B cell (primary cell): Measurements from ENCODE around the gene FURIN. TPM values are rescaled to one million over a fixed set of nuclear protein-coding genes. Genes with fewer than 3 reads are reported as not detected.

Experiments used
- ATAC-seq: fragments of 200-7000 bp; cut with Tn5 transposase; one replicate; pipeline ENCODE4 v1.10.0; 2021; ENCODE audit warnings: low read depth, mild to moderate bottlenecking, moderate number of reproducible peaks, moderate library complexity
- CTCF ChIA-PET: fragments of 350-600 bp; sonication (Branson Sonifier 250); formaldehyde crosslinking; loops from one replicate; lab custom pipeline; 2021; ENCODE audit warnings: antibody characterized with exemption, inconsistent platforms; lab: Charles Lee
- POLR2A ChIA-PET: fragments of 350-600 bp; sonication (Branson Sonifier 250); formaldehyde crosslinking; loops from one replicate; lab custom pipeline; 2021; ENCODE audit warnings: antibody characterized with exemption; lab: Charles Lee
- DNase-seq: peaks from one replicate; pipeline ENCODE4 v3.0.0; 2013
- H2AFZ ChIP-seq: 2 replicates; pipeline ENCODE4 v1.6.1; 2012; ENCODE audit warnings: mild to moderate bottlenecking, low read depth, low read length; ENCODE audit not compliant: insufficient read depth, poor library complexity, severe bottlenecking
- H3K27ac ChIP-seq, 2 donors: 1 replicate in 1 of 2; 2 replicates in 1 of 2; pipeline ENCODE4 v1.5.1; 2012 to 2013; ENCODE audit warnings: low read length in 2 of 2, mild to moderate bottlenecking in 2 of 2, moderate library complexity in 1 of 2
- H3K27me3 ChIP-seq, 4 experiments: fragments of 200-600 bp in 1 of 4; sonication (generic) in 1 of 4; replicated peaks in 1 of 4; 1 replicate in 2 of 4; 2 replicates in 2 of 4; pipeline versions ENCODE4 v1.6.1 to v1.7.0; 2013 to 2016; ENCODE audit warnings: low read length in 3 of 4, mild to moderate bottlenecking in 2 of 4, mixed read lengths in 1 of 4, moderate library complexity in 1 of 4; ENCODE audit not compliant: insufficient read depth in 4 of 4, control insufficient read depth in 3 of 4; ENCODE audit errors: control extremely low read depth in 1 of 4
- H3K36me3 ChIP-seq, 2 experiments: replicated peaks in 1 of 2; 1 replicate in 1 of 2; 2 replicates in 1 of 2; pipeline versions ENCODE4 v1.6.1 to v1.7.1; 2013; ENCODE audit warnings: low read length in 1 of 2; ENCODE audit not compliant: insufficient read depth in 2 of 2, control insufficient read depth in 1 of 2; ENCODE audit errors: control extremely low read depth in 1 of 2, extremely low read depth in 1 of 2
- H3K4me1 ChIP-seq, 2 donors: fragments of 200-600 bp in 1 of 2; sonication (generic) in 1 of 2; 1 replicate in 1 of 2; 2 replicates in 1 of 2; pipeline versions ENCODE4 v1.5.1 to v1.6.1; 2013 to 2017; ENCODE audit warnings: low read length in 2 of 2; ENCODE audit not compliant: control insufficient read depth in 2 of 2, insufficient read depth in 2 of 2
- H3K4me2 ChIP-seq: replicated peaks from 2 replicates; pipeline ENCODE3; 2012; ENCODE audit warnings: mild to moderate bottlenecking, low read depth, low read length; ENCODE audit not compliant: poor library complexity, severe bottlenecking
- H3K4me3 ChIP-seq, 5 experiments: fragments of 200-600 bp in 1 of 5; sonication (generic) in 1 of 5; 1 replicate in 3 of 5; 2 replicates in 2 of 5; pipeline versions ENCODE4 v1.5.1 to v1.7.0; 2011 to 2016; ENCODE audit warnings: low read length in 4 of 5, mild to moderate bottlenecking in 4 of 5, low read depth in 2 of 5, control low read depth in 1 of 5, moderate library complexity in 1 of 5; ENCODE audit not compliant: insufficient read depth in 1 of 5; ENCODE audit errors: control extremely low read depth in 1 of 5, extremely low read depth in 1 of 5
- H3K79me2 ChIP-seq: fragments of 200-600 bp; sonication (generic); one replicate; pipeline ENCODE4 v1.6.0; 2016; ENCODE audit warnings: low read length; ENCODE audit not compliant: control insufficient read depth, insufficient read depth
- H3K9ac ChIP-seq: fragments of 200-600 bp; sonication (generic); 2 replicates; pipeline ENCODE4 v1.6.1; 2017; ENCODE audit warnings: mild to moderate bottlenecking, low read length, moderate library complexity
- H3K9me3 ChIP-seq, 3 donors: one replicate each; pipeline versions ENCODE4 v1.6.1 to v1.7.1; 2013; ENCODE audit warnings: low read length in 2 of 3; ENCODE audit not compliant: control insufficient read depth in 2 of 3, insufficient read depth in 1 of 3; ENCODE audit errors: control extremely low read depth in 1 of 3
- H4K20me1 ChIP-seq: 2 replicates; pipeline ENCODE4 v1.6.0; 2012; ENCODE audit warnings: mild to moderate bottlenecking, low read length; ENCODE audit not compliant: insufficient read depth, control insufficient read depth, poor library complexity, severe bottlenecking
- H3K27ac Mint-ChIP-seq: one replicate; pipeline ENCODE4 v1.8.0; 2021; ENCODE audit warnings: mixed read lengths
- H3K27me3 Mint-ChIP-seq: one replicate; pipeline ENCODE4 v1.8.0; 2021; ENCODE audit warnings: mixed read lengths
- H3K4me1 Mint-ChIP-seq: one replicate; pipeline ENCODE4 v1.8.0; 2021; ENCODE audit warnings: mixed read lengths
- H3K4me3 Mint-ChIP-seq: one replicate; pipeline ENCODE4 v1.8.0; 2021; ENCODE audit warnings: mixed read lengths
- H3K9me3 Mint-ChIP-seq: one replicate; pipeline ENCODE4 v1.8.0; 2022; ENCODE audit warnings: mixed read lengths; ENCODE audit not compliant: insufficient read depth
- EZH2 ChIP-seq: IDR thresholded peaks from 2 replicates; pipeline ENCODE4 v1.6.1; 2012; ENCODE audit warnings: borderline replicate concordance, low read depth, mild to moderate bottlenecking, moderate library complexity, low read length; ENCODE audit not compliant: insufficient read depth, poor library complexity, severe bottlenecking
- WGBS: methylation state at CpG from one replicate; pipeline ENCODE4 v1.1.5; 2013; ENCODE audit warnings: missing lambda C conversion rate; ENCODE audit not compliant: insufficient coverage; 5-methylcytosine and 5-hydroxymethylcytosine counted together
- intact Hi-C: fragments of 100-400 bp; cut with micrococcal nuclease; formaldehyde crosslinking; loops from one replicate; pipeline ENCODE4 v1.10.0; 2022
- polyA plus RNA-seq: library from polyadenylated mRNA; depleted of rRNA; stranded (reverse); fragments of >200 nt; gene quantifications from 2 replicates; pipeline ENCODE4 v1.2.3, GENCODE V29; 2012
- total RNA-seq, 2 donors: library from RNA; stranded (reverse); fragments of 120-200 nt in 1 of 2; gene quantifications; 1 replicate in 1 of 2; 2 replicates in 1 of 2; pipeline versions ENCODE4 v1.2.3 to v1.2.4, GENCODE V29; 2013 to 2022
- TF ChIP-seq, protein P1 (sequence below): fragments of 200-600 bp; IDR thresholded peaks from one replicate; pipeline ENCODE4 v1.8.0; 2022; ENCODE audit warnings: antibody characterized with exemption, mild to moderate bottlenecking

FURIN gene
- total and polyA plus RNA-seq, 2 donors (not counting 1 experiment from before 2014, with no cell fraction given) = 31.6 to 66.7 TPM

DNA sequence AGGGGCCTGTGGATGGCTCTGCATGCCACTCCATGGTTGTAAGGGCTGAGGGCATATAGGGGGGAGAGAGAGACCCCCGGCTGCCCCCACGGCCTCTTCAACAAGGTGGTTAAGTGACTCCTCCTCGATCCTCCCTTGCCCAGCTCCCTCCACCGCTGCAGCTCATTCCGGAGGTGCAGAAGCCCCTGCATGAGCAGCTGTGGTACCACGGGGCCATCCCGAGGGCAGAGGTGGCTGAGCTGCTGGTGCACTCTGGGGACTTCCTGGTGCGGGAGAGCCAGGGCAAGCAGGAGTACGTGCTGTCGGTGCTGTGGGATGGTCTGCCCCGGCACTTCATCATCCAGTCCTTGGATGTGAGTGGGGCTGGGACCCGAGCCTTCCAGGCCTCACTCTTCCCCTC lies 22.5 kb downstream of the FURIN start:
- intact Hi-C loops = no loop called here
- H3K79me2 ChIP-seq = peaks cover 30% of the 10 kb centered on the region
- POLR2A ChIA-PET = no interaction called here
- CTCF ChIA-PET = interaction anchor here (3.7 kb wide), 1 partner anchor 243 kb away, joined by 26 read pairs; no protein-coding TSS in a partner anchor
- H3K4me1 ChIP-seq = peaks cover 6% of the 10 kb centered on the region in 2 donors
- H3K4me2 ChIP-seq = no peak overlapping the region
- no peak overlapping the region for H3K4me3 Mint-ChIP-seq
- DNase-seq (no peak), ATAC-seq (no peak)
- no peak overlapping the region for H3K9ac ChIP-seq
- no peaks in the 10 kb centered on the region for H3K27me3 Mint-ChIP-seq
- TF ChIP-seq EZH2 = no peak
- TF ChIP-seq, protein P1, sequence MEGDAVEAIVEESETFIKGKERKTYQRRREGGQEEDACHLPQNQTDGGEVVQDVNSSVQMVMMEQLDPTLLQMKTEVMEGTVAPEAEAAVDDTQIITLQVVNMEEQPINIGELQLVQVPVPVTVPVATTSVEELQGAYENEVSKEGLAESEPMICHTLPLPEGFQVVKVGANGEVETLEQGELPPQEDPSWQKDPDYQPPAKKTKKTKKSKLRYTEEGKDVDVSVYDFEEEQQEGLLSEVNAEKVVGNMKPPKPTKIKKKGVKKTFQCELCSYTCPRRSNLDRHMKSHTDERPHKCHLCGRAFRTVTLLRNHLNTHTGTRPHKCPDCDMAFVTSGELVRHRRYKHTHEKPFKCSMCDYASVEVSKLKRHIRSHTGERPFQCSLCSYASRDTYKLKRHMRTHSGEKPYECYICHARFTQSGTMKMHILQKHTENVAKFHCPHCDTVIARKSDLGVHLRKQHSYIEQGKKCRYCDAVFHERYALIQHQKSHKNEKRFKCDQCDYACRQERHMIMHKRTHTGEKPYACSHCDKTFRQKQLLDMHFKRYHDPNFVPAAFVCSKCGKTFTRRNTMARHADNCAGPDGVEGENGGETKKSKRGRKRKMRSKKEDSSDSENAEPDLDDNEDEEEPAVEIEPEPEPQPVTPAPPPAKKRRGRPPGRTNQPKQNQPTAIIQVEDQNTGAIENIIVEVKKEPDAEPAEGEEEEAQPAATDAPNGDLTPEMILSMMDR = no peak
- H3K27ac Mint-ChIP-seq = no peak overlapping the region
- peaks cover 0 to 6% (median 0%) of the 10 kb centered on the region in 3 donors for H3K9me3 ChIP-seq
- H3K9me3 Mint-ChIP-seq = no peaks in the 10 kb centered on the region
- peaks cover 0 to 61% of the 10 kb centered on the region in 2 experiments for H3K36me3 ChIP-seq
- peaks cover 12% of the 10 kb centered on the region for H4K20me1 ChIP-seq
- WGBS = 96% methylated on average over 9 of the region's 12 CpGs
- H2AFZ ChIP-seq = no peak overlapping the region
- peaks cover 8% of the 10 kb centered on the region for H3K4me1 Mint-ChIP-seq
- no peaks in the 10 kb centered on the region for H3K27me3 ChIP-seq
- H3K27ac ChIP-seq = no peak overlapping the region
- no peak overlapping the region for H3K4me3 ChIP-seq

DNA sequence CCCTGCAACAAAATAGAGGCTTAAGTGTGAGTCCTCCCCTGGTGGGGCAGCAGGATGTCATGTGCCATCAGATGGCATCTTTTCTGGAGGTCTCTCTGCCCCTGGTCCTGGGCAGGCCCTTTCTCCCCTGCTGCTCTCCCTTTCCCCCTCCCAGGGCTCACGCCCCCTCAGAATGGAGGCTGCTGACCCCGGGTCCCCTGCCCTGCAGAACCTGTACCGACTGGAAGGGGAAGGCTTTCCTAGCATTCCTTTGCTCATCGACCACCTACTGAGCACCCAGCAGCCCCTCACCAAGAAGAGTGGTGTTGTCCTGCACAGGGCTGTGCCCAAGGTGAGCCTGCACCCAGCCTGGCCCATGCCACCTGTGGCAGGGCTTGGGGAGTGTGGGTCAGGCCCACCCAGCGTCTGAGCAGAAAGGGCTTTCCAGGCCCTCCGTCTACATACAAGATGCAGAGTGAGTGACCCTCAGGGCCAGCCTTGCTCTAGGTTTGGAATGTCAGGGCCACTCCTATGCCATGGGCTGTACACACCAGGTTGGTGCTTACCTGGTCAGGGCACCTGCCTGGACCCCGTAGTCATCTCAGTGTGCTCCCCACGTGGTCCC lies 23.1 kb downstream of the FURIN start:
- no peak overlapping the region for H3K4me3 Mint-ChIP-seq

More for the DNA sequence above, 23.1 kb downstream of the FURIN start:
- ChIA-PET POLR2A (no interaction called here), CTCF (interaction anchor here (3.7 kb wide), 1 partner anchor 244 kb away, joined by 26 read pairs; no protein-coding TSS in a partner anchor)
- Histone ChIP-seq H3K4me1 (peaks cover 2 to 3% of the 10 kb centered on the region in 2 donors), H3K27me3 (no peaks in the 10 kb centered on the region), H3K79me2 (peaks cover 30% of the 10 kb centered on the region), H3K27ac (no peak overlapping the region), H3K36me3 (peaks cover 0 to 61% of the 10 kb centered on the region in 2 experiments), H4K20me1 (peaks cover 8% of the 10 kb centered on the region), H2AFZ (no peak overlapping the region), H3K4me2 (no peak overlapping the region), H3K4me3 (no peak overlapping the region), H3K9me3 (peaks cover 0 to 6% (median 0%) of the 10 kb centered on the region in 3 donors), H3K9ac (no peak overlapping the region)
- Mint-ChIP-seq H3K27ac (no peak overlapping the region), H3K27me3 (no peaks in the 10 kb centered on the region), H3K4me1 (peaks cover 7% of the 10 kb centered on the region), H3K9me3 (no peaks in the 10 kb centered on the region)
- intact Hi-C loops = no loop called here
- ATAC-seq = no peak
- TF ChIP-seq, protein P1 = no peak
- TF ChIP-seq EZH2 = no peak
- 98% methylated on average over 5 of the region's 8 CpGs for WGBS
- no peak for DNase-seq
